Kidney (tissue), 14 donors: Measurements from ENCODE around the gene WFIKKN2. TPM values are rescaled to one million over a fixed set of nuclear protein-coding genes. Genes with fewer than 3 reads are reported as not detected.

Experiments used
- DNase-seq, 5 donors: peaks; one replicate each; pipeline ENCODE4 v3.0.0-alpha.2; 2013 to 2020
- FAIRE-seq: peaks from 2 replicates; lab custom pipeline; 2012; peaks lifted over from hg19 to GRCh38; lab: Jason Lieb, UNC
- H3K27ac ChIP-seq, 2 donors: one replicate each; pipeline ENCODE4 v1.7.0; 2013; ENCODE audit warnings: low read depth in 2 of 2, low read length in 2 of 2, inconsistent platforms in 1 of 2
- H3K27me3 ChIP-seq: one replicate; pipeline ENCODE4 v1.7.1; 2013; ENCODE audit warnings: low read length, inconsistent platforms; ENCODE audit not compliant: control insufficient read depth, insufficient read depth
- H3K36me3 ChIP-seq, 3 donors: one replicate each; pipeline versions ENCODE4 v1.7.0 to v1.7.1; 2013; ENCODE audit warnings: low read length in 3 of 3, control low read depth in 1 of 3, inconsistent platforms in 1 of 3; ENCODE audit not compliant: insufficient read depth in 3 of 3, control insufficient read depth in 2 of 3
- H3K4me1 ChIP-seq, 3 donors: one replicate each; pipeline versions ENCODE4 v1.7.0 to v1.7.1; 2013; ENCODE audit warnings: low read length in 3 of 3, inconsistent platforms in 1 of 3, low read depth in 1 of 3; ENCODE audit not compliant: control insufficient read depth in 2 of 3, insufficient read depth in 2 of 3
- H3K4me3 ChIP-seq, 3 donors: one replicate each; pipeline versions ENCODE4 v1.7.0 to v1.8.1; 2013; ENCODE audit warnings: low read length in 3 of 3, control low read depth in 1 of 3, inconsistent platforms in 1 of 3
- H3K9ac ChIP-seq, 3 donors: one replicate each; pipeline versions ENCODE4 v1.7.0 to v1.7.1; 2013; ENCODE audit warnings: low read length in 3 of 3, control low read depth in 1 of 3, inconsistent platforms in 1 of 3
- H3K9me3 ChIP-seq, 3 donors: one replicate each; pipeline versions ENCODE4 v1.7.0 to v1.7.1; 2013; ENCODE audit warnings: low read length in 3 of 3, control low read depth in 1 of 3, inconsistent platforms in 1 of 3; ENCODE audit not compliant: control insufficient read depth in 2 of 3, insufficient read depth in 1 of 3
- CTCF ChIP-seq: IDR thresholded peaks from 3 replicates; pipeline ENCODE4 v1.5.1; 2012; ENCODE audit warnings: mild to moderate bottlenecking, moderate library complexity, borderline replicate concordance; ENCODE audit not compliant: insufficient read depth; ENCODE audit errors: extremely low read depth
- intact Hi-C: fragments of 100-400 bp; cut with DNase I; formaldehyde crosslinking; loops from one replicate; pipeline ENCODE4 v1.11.1; 2022
- polyA plus RNA-seq: library from polyadenylated mRNA; stranded (reverse); fragments of 350-450 nt; fragmentation: Illumina TruSeq; extraction: RNeasy Lipid Tissue Mini Kit (QIAGEN cat#74804); gene quantifications from one replicate; pipeline ENCODE4 v1.2.3, GENCODE V29; 2014; ENCODE audit warnings: low read depth, low replicate concordance; ENCODE audit not compliant: insufficient read depth
- total RNA-seq: library from RNA; stranded (reverse); fragmentation: NEBNext Ultra II Directional; extraction: Animal tissue kit (Norgen Biotek cat#: 25700); gene quantifications from one replicate; pipeline ENCODE4 v1.2.1, GENCODE V29; 2021
- donor health status: control.
- donor health status: control.
- donor health status: control.
- donor health status: control.
- donor health status: control.
- donor health status: DM: yes; HTN: yes; CAD: no.
- donor health status: Normal renal cell carcinoma (clear cell type).

The WFIKKN2 gene
- total and polyA plus RNA-seq, 2 donors from 2014 or later, result 0.09 TPM; not detected in 1

GRCh38 chr17:50824429-50824828 lies 11.0 kb upstream of the WFIKKN2 start:
- Histone ChIP-seq H3K9ac (no peak overlapping the region), H3K9me3 (no peaks in the 10 kb centered on the region), H3K4me1 (no peaks in the 10 kb centered on the region), H3K4me3 (no peak overlapping the region), H3K36me3 (no peaks in the 10 kb centered on the region), H3K27me3 (no peaks in the 10 kb centered on the region), H3K27ac (no peak overlapping the region)
- intact Hi-C loops, result no loop called here
- no peak for DNase-seq
- FAIRE-seq, result no peak
- no peak for TF ChIP-seq CTCF

- Histone ChIP-seq H3K36me3 (no peaks in the 10 kb centered on the region), H3K9ac (no peak overlapping the region), H3K9me3 (no peaks in the 10 kb centered on the region), H3K27me3 (no peaks in the 10 kb centered on the region), H3K27ac (no peak overlapping the region), H3K4me3 (no peak overlapping the region), H3K4me1 (no peaks in the 10 kb centered on the region)
- FAIRE-seq (no peak), DNase-seq (no peak)
- TF ChIP-seq CTCF, result no peak
- intact Hi-C loops, result no loop called here
These were observed 10.2 kb upstream of the WFIKKN2 start for GRCh38 chr17:50825188-50825587.

- DNase-seq (peak in 1 of 5 donors; percentile 29), FAIRE-seq (no peak)
- H3K27ac ChIP-seq, result no peak overlapping the region
These were observed 6.7 kb upstream of the WFIKKN2 start for GRCh38 chr17:50828508-50829170.

More at GRCh38 chr17:50828508-50829170, 6.7 kb upstream of the WFIKKN2 start:
- H3K9ac ChIP-seq, result no peak overlapping the region
- TF ChIP-seq CTCF, result no peak
- H3K4me1 ChIP-seq, result no peaks in the 10 kb centered on the region
- no peak overlapping the region for H3K4me3 ChIP-seq
- intact Hi-C loops, result no loop called here
- H3K9me3 ChIP-seq, result no peaks in the 10 kb centered on the region
- no peaks in the 10 kb centered on the region for H3K27me3 ChIP-seq
- H3K36me3 ChIP-seq, result no peaks in the 10 kb centered on the region
